ENCODE results near the gene ARL10.

ARL10 gene

GRCh38 chr5:176365351-176366231 lies at the start of gene ARL10:
Gene ARL10, plus strand, starts transcription at chr5:176365487. Its CDS starts 77 bp downstream, at chr5:176365564.
- H3K9me3 ChIP-seq = no peaks in the 10 kb centered on the region
- H3K4me1 ChIP-seq = peaks cover 46% of the 10 kb centered on the region
- H3K27me3 ChIP-seq = peaks cover 38% of the 10 kb centered on the region
- peak within 1 kb of the TSS; percentile 94 for H3K4me2 ChIP-seq
- TF ChIP-seq Cebpa-rat (IDR thresholded peaks at IDR 0.05) = no peak
- peak within 1 kb of the TSS; percentile 73 for H3K27ac ChIP-seq
- peaks cover 12% of the 10 kb centered on the region for H4K20me1 ChIP-seq
- H3K36me3 ChIP-seq = peaks cover 32% of the 10 kb centered on the region
- peak within 1 kb of the TSS; percentile 82 for H3K9ac ChIP-seq
- peak within 1 kb of the TSS; percentile 93 for H3K4me3 ChIP-seq

- Histone ChIP-seq H3K4me3 (no peak overlapping the region), H3K4me2 (no peak overlapping the region), H3K4me1 (no peaks in the 10 kb centered on the region), H3K9ac (no peak overlapping the region), H3K27me3 (no peaks in the 10 kb centered on the region), H3K27ac (no peak overlapping the region), H3K36me3 (peaks cover 98% of the 10 kb centered on the region), H3K9me3 (no peaks in the 10 kb centered on the region), H4K20me1 (no peaks in the 10 kb centered on the region)
- TF ChIP-seq Cebpa-rat (IDR thresholded peaks at IDR 0.05) = no peak
Measured at GRCh38 chr5:176317534-176318374, 47.5 kb upstream of the ARL10 start.

- Histone ChIP-seq H3K4me2 (no peak overlapping the region), H3K4me1 (no peaks in the 10 kb centered on the region), H3K36me3 (peaks cover 98% of the 10 kb centered on the region), H3K9ac (no peak overlapping the region), H4K20me1 (no peaks in the 10 kb centered on the region), H3K4me3 (no peak overlapping the region), H3K27me3 (no peaks in the 10 kb centered on the region), H3K27ac (no peak overlapping the region), H3K9me3 (no peaks in the 10 kb centered on the region)
- no peak for TF ChIP-seq Cebpa-rat (IDR thresholded peaks at IDR 0.05)
Measured at GRCh38 chr5:176319827-176320554, 45.3 kb upstream of the ARL10 start.

- Histone ChIP-seq H3K4me3 (no peak overlapping the region), H3K27ac (no peak overlapping the region), H3K36me3 (peaks cover 95% of the 10 kb centered on the region), H4K20me1 (no peaks in the 10 kb centered on the region), H3K9ac (no peak overlapping the region), H3K27me3 (no peaks in the 10 kb centered on the region), H3K9me3 (no peaks in the 10 kb centered on the region), H3K4me2 (no peak overlapping the region), H3K4me1 (no peaks in the 10 kb centered on the region)
- no peak for TF ChIP-seq Cebpa-rat (IDR thresholded peaks at IDR 0.05)
Measured at GRCh38 chr5:176320577-176320976, 44.7 kb upstream of the ARL10 start.

GRCh38 chr5:176334031-176334770 lies 31.1 kb upstream of the ARL10 start:
- Histone ChIP-seq H3K4me2 (no peak overlapping the region), H3K27ac (no peak overlapping the region), H3K36me3 (peaks cover 73% of the 10 kb centered on the region), H3K9me3 (peaks cover 18% of the 10 kb centered on the region), H3K27me3 (no peaks in the 10 kb centered on the region), H3K9ac (no peak overlapping the region), H4K20me1 (no peaks in the 10 kb centered on the region), H3K4me1 (no peaks in the 10 kb centered on the region), H3K4me3 (no peak overlapping the region)
- no peak for TF ChIP-seq Cebpa-rat (IDR thresholded peaks at IDR 0.05)

- Histone ChIP-seq H3K36me3 (peaks cover 93% of the 10 kb centered on the region), H3K27ac (no peak overlapping the region), H3K9me3 (peaks cover 17% of the 10 kb centered on the region), H4K20me1 (no peaks in the 10 kb centered on the region), H3K4me1 (no peaks in the 10 kb centered on the region), H3K27me3 (no peaks in the 10 kb centered on the region), H3K4me2 (no peak overlapping the region), H3K4me3 (no peak overlapping the region), H3K9ac (no peak overlapping the region)
- no peak for TF ChIP-seq Cebpa-rat (IDR thresholded peaks at IDR 0.05)
Measured at GRCh38 chr5:176337913-176338312, 27.4 kb upstream of the ARL10 start.

GRCh38 chr5:176339304-176339703 lies 26.0 kb upstream of the ARL10 start:
- Histone ChIP-seq H3K9me3 (peaks cover 3% of the 10 kb centered on the region), H3K4me2 (no peak overlapping the region), H3K27ac (no peak overlapping the region), H3K9ac (no peak overlapping the region), H3K36me3 (peaks cover 94% of the 10 kb centered on the region), H4K20me1 (no peaks in the 10 kb centered on the region), H3K4me3 (no peak overlapping the region), H3K4me1 (no peaks in the 10 kb centered on the region), H3K27me3 (no peaks in the 10 kb centered on the region)
- TF ChIP-seq Cebpa-rat (IDR thresholded peaks at IDR 0.05) = no peak

GRCh38 chr5:176341325-176342157 lies 23.7 kb upstream of the ARL10 start:
- Histone ChIP-seq H3K36me3 (peaks cover 95% of the 10 kb centered on the region), H3K9ac (no peak overlapping the region), H3K4me2 (no peak overlapping the region), H3K27ac (no peak overlapping the region), H3K4me3 (no peak overlapping the region), H3K4me1 (no peaks in the 10 kb centered on the region), H3K27me3 (no peaks in the 10 kb centered on the region), H4K20me1 (peaks cover 15% of the 10 kb centered on the region; the same call in 1 of the 2 replicates), H3K9me3 (no peaks in the 10 kb centered on the region)
- TF ChIP-seq Cebpa-rat (IDR thresholded peaks at IDR 0.05) = no peak
